ENCODE measurements around the gene SALL2. TPM values are rescaled to one million over a fixed set of nuclear protein-coding genes. Genes with fewer than 3 reads are reported as not detected.
A peak's percentile ranks its signal among the peaks of the same experiment; 100 is the strongest.

Gene SALL2
- total RNA-seq, 4 donors from 2014 or later: 14.7 to 23.8 (median 21.8) TPM

DNA sequence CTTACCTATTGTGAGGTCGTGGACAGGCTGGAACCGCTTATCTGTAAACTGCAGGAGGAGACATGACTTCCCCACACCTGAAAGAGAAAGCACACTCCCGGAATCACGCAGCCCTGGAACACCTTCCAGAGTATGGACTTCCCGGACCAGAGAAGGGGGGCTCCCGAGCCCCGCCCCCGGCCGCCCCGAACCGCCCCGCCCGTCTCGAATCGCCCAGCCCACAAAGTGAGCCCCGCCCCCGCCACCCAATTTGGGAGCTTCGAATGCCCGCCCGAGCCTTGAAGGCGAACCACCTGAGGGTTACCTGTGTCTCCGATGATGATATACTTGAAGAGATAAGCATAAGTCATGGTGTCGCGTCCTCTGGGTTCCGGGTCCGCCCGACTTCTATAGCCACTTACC, 49.6 kb downstream of the SALL2 start:
- Histone ChIP-seq H3K9me3 (no peaks in the 10 kb centered on the region), H3K4me1 (peaks cover 8 to 38% (median 16%) of the 10 kb centered on the region in 3 donors), H3K27ac (peak overlapping the region; percentile 77 to 95 (median 92)), H3K4me3 (peak overlapping the region; percentile 52 to 90), H3K36me3 (peaks cover 0 to 44% of the 10 kb centered on the region in 2 donors), H3K27me3 (no peaks in the 10 kb centered on the region)
- no peak for TF ChIP-seq POLR2A (IDR thresholded peaks at IDR 0.05)
- peak; percentile 61 for TF ChIP-seq POLR2AphosphoS5 (IDR thresholded peaks at IDR 0.05)
- 1% methylated on average over 8 of the region's 27 CpGs; no CpG with 5 or more reads in 1 of the 2 donors for WGBS, 2 donors (ENCODE audit: low coverage in 1 of 2)
- peak; percentile 85 for ATAC-seq

DNA sequence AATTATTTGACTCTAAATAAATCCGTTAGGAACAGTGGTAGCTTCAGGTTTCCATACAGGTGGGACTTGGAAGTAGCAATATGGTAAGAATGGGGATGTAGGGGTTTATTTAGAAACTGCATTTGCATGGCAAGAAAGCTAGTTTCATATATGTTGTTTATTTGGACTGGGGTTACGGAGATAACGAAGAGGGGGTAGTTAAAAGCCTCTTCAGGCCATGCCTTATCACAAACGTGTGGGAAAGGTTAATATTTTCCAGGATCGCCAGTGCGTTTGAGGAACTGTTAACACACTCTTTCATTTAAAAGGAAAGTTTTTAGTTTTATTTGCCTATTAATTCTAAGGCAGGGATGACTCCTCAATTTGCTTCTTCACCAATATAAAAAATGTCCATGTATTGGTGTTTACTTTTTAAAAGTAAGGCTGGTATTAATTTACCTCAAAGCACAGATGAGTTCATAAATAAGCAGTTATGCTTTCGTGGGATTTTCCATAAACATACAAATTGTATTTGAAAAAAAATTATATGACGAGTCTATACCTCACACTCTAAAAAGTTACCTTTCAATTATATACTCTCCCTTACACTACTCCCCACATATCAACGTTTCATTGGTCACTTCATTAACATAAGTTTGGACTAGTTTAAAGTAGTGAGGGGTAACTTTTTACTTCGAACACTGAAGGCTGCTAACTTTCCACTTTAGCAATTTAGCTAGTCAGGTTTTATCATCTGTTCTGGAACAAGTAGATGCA, 50.2 kb downstream of the SALL2 start:
- no peak for ATAC-seq
- WGBS, 2 donors (ENCODE audit: low coverage in 1 of 2): 34 to 37% methylated on average over 10 of the region's 10 CpGs

More for the DNA sequence above, 50.2 kb downstream of the SALL2 start:
- no peaks in the 10 kb centered on the region for H3K27me3 ChIP-seq
- peaks cover 0 to 43% of the 10 kb centered on the region in 2 donors for H3K36me3 ChIP-seq
- peak overlapping the region; percentile 77 to 95 (median 92) for H3K27ac ChIP-seq
- H3K9me3 ChIP-seq: no peaks in the 10 kb centered on the region
- H3K4me3 ChIP-seq: peak overlapping the region; percentile 52 to 90
- TF ChIP-seq, protein P1, sequence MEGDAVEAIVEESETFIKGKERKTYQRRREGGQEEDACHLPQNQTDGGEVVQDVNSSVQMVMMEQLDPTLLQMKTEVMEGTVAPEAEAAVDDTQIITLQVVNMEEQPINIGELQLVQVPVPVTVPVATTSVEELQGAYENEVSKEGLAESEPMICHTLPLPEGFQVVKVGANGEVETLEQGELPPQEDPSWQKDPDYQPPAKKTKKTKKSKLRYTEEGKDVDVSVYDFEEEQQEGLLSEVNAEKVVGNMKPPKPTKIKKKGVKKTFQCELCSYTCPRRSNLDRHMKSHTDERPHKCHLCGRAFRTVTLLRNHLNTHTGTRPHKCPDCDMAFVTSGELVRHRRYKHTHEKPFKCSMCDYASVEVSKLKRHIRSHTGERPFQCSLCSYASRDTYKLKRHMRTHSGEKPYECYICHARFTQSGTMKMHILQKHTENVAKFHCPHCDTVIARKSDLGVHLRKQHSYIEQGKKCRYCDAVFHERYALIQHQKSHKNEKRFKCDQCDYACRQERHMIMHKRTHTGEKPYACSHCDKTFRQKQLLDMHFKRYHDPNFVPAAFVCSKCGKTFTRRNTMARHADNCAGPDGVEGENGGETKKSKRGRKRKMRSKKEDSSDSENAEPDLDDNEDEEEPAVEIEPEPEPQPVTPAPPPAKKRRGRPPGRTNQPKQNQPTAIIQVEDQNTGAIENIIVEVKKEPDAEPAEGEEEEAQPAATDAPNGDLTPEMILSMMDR (IDR thresholded peaks at IDR 0.05): no peak
- TF ChIP-seq POLR2A (IDR thresholded peaks at IDR 0.05) (no peak), POLR2AphosphoS5 (IDR thresholded peaks at IDR 0.05) (no peak), EP300 (IDR thresholded peaks at IDR 0.05) (no peak)
- H3K4me1 ChIP-seq: peaks cover 8 to 38% (median 16%) of the 10 kb centered on the region in 3 donors

Other genes with a start within 250 kb of the SALL2 start
- gene RPGRIP1, start 246.3 kb downstream of the SALL2 start, total RNA-seq: under 1 TPM in 3 of 4 donors, not detected in 1; 0.13 to 0.62 (median 0.23) TPM
- 100 to 1,000 TPM in 1 of 4 donors, 10 to 100 TPM in 3; 64.6 to 101 (median 74.5) TPM for gene SUPT16H, start 142.3 kb downstream of the SALL2 start, total RNA-seq
- 10 to 100 TPM; 47.4 to 59.0 (median 53.3) TPM for gene CHD8, start 70.2 kb downstream of the SALL2 start, total RNA-seq
- 10 to 100 TPM; 28.3 to 44.8 (median 29.7) TPM for gene RAB2B, start 49.4 kb downstream of the SALL2 start, total RNA-seq
- 10 to 100 TPM; 39.8 to 82.4 (median 62.3) TPM for gene TOX4, start 49.2 kb downstream of the SALL2 start, total RNA-seq
- 10 to 100 TPM; 31.9 to 73.0 (median 48.6) TPM for gene METTL3, start 15.0 kb downstream of the SALL2 start, total RNA-seq
- gene OR10G3, start 53.7 kb upstream of the SALL2 start, total RNA-seq: not detected
- not detected for gene OR10G2, start 108.6 kb upstream of the SALL2 start, total RNA-seq
- gene OR4E2, start 127.5 kb upstream of the SALL2 start, total RNA-seq: not detected
- gene OR4E1, start 147.5 kb upstream of the SALL2 start, total RNA-seq: not detected

Measured in gastroesophageal sphincter (tissue), 4 donors.